ENCODE data around the gene SEMA3D. TPM values are rescaled to one million over a fixed set of nuclear protein-coding genes. Genes with fewer than 3 reads are reported as not detected.

The SEMA3D gene
- polyA plus RNA-seq, 1 donor from 2014 or later, result 1.6 TPM

DNA sequence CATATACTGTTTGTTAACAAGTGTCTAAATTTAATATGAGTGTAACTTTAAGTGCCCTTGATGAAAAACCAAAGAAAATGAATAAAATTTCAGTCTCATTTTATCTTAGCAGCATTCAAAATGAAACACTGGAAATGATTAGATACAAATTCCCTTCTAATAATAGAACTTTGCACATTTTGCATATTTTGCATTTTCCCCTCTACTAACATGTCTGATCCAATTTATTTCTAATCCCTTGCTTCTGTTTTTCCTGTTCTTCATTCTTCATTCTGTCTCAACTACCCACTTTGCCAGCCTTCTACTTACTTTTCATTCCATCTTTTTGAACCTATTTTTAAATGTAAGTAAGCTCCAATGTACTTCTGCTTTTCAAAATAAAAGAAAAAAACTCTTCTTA, 42.7 kb upstream of the SEMA3D start:
- H3K9me3 ChIP-seq (ENCODE audit: low read length), result no peaks in the 10 kb centered on the region
- H3K4me2 ChIP-seq (ENCODE audit: low read length), result no peak overlapping the region
- no peaks in the 10 kb centered on the region for H3K27me3 ChIP-seq (ENCODE audit: insufficient read depth, low read depth, low read length)
- no peak overlapping the region for H2AFZ ChIP-seq (ENCODE audit: low read depth, low read length)
- TF ChIP-seq EP300 (conservative IDR thresholded peaks at IDR 0.05; ENCODE audit: poor library complexity, severe bottlenecking), result no peak
- no peak for TF ChIP-seq POLR2AphosphoS5 (IDR thresholded peaks at IDR 0.05)
- TF ChIP-seq MXI1 (conservative IDR thresholded peaks at IDR 0.05; ENCODE audit: poor library complexity, severe bottlenecking), result no peak
- TF ChIP-seq EZH2 (IDR thresholded peaks at IDR 0.05; ENCODE audit: borderline replicate concordance, insufficient read depth, low read length, poor library complexity, severe bottlenecking), result no peak
- TF ChIP-seq, protein P1, sequence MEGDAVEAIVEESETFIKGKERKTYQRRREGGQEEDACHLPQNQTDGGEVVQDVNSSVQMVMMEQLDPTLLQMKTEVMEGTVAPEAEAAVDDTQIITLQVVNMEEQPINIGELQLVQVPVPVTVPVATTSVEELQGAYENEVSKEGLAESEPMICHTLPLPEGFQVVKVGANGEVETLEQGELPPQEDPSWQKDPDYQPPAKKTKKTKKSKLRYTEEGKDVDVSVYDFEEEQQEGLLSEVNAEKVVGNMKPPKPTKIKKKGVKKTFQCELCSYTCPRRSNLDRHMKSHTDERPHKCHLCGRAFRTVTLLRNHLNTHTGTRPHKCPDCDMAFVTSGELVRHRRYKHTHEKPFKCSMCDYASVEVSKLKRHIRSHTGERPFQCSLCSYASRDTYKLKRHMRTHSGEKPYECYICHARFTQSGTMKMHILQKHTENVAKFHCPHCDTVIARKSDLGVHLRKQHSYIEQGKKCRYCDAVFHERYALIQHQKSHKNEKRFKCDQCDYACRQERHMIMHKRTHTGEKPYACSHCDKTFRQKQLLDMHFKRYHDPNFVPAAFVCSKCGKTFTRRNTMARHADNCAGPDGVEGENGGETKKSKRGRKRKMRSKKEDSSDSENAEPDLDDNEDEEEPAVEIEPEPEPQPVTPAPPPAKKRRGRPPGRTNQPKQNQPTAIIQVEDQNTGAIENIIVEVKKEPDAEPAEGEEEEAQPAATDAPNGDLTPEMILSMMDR (IDR thresholded peaks at IDR 0.05; ENCODE audit: poor library complexity, severe bottlenecking), result no peak
- no peak for TF ChIP-seq RAD21 (conservative IDR thresholded peaks at IDR 0.05)
- TF ChIP-seq SMC3 (conservative IDR thresholded peaks at IDR 0.05; ENCODE audit: poor library complexity), result no peak
- TF ChIP-seq TAF1 (IDR thresholded peaks at IDR 0.05; ENCODE audit: low read depth), result no peak
- TF ChIP-seq, protein P2, sequence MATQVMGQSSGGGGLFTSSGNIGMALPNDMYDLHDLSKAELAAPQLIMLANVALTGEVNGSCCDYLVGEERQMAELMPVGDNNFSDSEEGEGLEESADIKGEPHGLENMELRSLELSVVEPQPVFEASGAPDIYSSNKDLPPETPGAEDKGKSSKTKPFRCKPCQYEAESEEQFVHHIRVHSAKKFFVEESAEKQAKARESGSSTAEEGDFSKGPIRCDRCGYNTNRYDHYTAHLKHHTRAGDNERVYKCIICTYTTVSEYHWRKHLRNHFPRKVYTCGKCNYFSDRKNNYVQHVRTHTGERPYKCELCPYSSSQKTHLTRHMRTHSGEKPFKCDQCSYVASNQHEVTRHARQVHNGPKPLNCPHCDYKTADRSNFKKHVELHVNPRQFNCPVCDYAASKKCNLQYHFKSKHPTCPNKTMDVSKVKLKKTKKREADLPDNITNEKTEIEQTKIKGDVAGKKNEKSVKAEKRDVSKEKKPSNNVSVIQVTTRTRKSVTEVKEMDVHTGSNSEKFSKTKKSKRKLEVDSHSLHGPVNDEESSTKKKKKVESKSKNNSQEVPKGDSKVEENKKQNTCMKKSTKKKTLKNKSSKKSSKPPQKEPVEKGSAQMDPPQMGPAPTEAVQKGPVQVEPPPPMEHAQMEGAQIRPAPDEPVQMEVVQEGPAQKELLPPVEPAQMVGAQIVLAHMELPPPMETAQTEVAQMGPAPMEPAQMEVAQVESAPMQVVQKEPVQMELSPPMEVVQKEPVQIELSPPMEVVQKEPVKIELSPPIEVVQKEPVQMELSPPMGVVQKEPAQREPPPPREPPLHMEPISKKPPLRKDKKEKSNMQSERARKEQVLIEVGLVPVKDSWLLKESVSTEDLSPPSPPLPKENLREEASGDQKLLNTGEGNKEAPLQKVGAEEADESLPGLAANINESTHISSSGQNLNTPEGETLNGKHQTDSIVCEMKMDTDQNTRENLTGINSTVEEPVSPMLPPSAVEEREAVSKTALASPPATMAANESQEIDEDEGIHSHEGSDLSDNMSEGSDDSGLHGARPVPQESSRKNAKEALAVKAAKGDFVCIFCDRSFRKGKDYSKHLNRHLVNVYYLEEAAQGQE (IDR thresholded peaks at IDR 0.05; ENCODE audit: borderline replicate concordance), result no peak
- no peaks in the 10 kb centered on the region for H3K79me2 ChIP-seq (replicated peaks; ENCODE audit: insufficient read depth, low read length)
- no peak overlapping the region for H3K9ac ChIP-seq (ENCODE audit: low read length)
- H3F3A ChIP-seq (ENCODE audit: insufficient read depth, low read length, poor library complexity, severe bottlenecking), result no peaks in the 10 kb centered on the region
- no peaks in the 10 kb centered on the region for H4K20me1 ChIP-seq (ENCODE audit: insufficient read depth)
- H3K27ac ChIP-seq (ENCODE audit: low read length), result no peak overlapping the region
- no peaks in the 10 kb centered on the region for H3K36me3 ChIP-seq (ENCODE audit: insufficient read depth, low read length)
- no peak overlapping the region for H3K4me3 ChIP-seq (ENCODE audit: low read length)
- no peaks in the 10 kb centered on the region for H3K9me2 ChIP-seq (ENCODE audit: insufficient read depth, low read length)

DNA sequence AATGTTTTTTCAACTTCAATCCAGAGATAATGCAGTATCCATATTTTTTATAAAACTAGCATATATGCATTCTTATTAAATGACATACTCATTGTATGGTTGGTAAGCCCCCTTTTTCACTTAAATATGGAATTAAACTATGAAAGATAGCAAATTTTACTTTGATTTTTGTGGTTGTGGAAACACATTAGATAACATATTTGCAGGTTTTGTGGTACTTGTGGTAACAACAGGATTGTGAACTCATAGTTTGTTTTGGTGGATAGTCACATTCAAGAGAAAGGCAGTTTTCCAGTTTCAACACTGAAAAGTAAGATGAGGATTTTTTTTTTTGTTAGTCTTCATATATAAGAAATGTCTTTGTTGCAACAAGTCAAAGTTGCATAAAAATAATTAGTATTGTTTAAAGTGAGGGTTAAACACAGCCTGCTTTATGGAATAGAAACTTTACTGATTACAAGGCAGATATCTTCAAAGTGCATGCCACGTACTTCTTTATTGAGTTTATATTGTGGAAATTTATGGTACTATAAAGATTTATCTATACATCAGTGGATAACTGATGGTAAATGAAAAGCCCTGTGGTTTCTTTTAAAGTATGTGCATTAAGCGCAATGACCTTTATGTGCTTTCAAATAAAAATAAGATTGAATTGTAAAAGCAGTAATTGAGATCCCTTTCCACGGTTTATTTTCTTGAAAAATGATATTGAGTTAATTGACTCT, 39.7 kb upstream of the SEMA3D start:
- H4K20me1 ChIP-seq (ENCODE audit: insufficient read depth), result no peaks in the 10 kb centered on the region
- H3K4me2 ChIP-seq (ENCODE audit: low read length), result no peak overlapping the region
- H2AFZ ChIP-seq (ENCODE audit: low read depth, low read length), result no peak overlapping the region
- H3K9me2 ChIP-seq (ENCODE audit: insufficient read depth, low read length), result no peaks in the 10 kb centered on the region
- H3K27me3 ChIP-seq (ENCODE audit: insufficient read depth, low read depth, low read length), result no peaks in the 10 kb centered on the region
- H3F3A ChIP-seq (ENCODE audit: insufficient read depth, low read length, poor library complexity, severe bottlenecking), result no peaks in the 10 kb centered on the region
- H3K79me2 ChIP-seq (replicated peaks; ENCODE audit: insufficient read depth, low read length), result no peaks in the 10 kb centered on the region
- H3K36me3 ChIP-seq (ENCODE audit: insufficient read depth, low read length), result no peaks in the 10 kb centered on the region
- H3K4me3 ChIP-seq (ENCODE audit: low read length), result no peak overlapping the region
- no peak overlapping the region for H3K27ac ChIP-seq (ENCODE audit: low read length)
- H3K9me3 ChIP-seq (ENCODE audit: low read length), result no peaks in the 10 kb centered on the region
- TF ChIP-seq EZH2 (IDR thresholded peaks at IDR 0.05; ENCODE audit: borderline replicate concordance, insufficient read depth, low read length, poor library complexity, severe bottlenecking), result no peak
- no peak for TF ChIP-seq MXI1 (conservative IDR thresholded peaks at IDR 0.05; ENCODE audit: poor library complexity, severe bottlenecking)
- no peak for TF ChIP-seq RAD21 (conservative IDR thresholded peaks at IDR 0.05)
- H3K9ac ChIP-seq (ENCODE audit: low read length), result no peak overlapping the region

Measured in neural cell (in vitro differentiated cells).